Measurements from ENCODE around the gene MYO1G.
"Not testable (repeated sequence)": the region's sequence is repeated elsewhere in the genome, so short reads cannot be mapped to it uniquely, and the experiment has no call there.

Gene MYO1G

DNA sequence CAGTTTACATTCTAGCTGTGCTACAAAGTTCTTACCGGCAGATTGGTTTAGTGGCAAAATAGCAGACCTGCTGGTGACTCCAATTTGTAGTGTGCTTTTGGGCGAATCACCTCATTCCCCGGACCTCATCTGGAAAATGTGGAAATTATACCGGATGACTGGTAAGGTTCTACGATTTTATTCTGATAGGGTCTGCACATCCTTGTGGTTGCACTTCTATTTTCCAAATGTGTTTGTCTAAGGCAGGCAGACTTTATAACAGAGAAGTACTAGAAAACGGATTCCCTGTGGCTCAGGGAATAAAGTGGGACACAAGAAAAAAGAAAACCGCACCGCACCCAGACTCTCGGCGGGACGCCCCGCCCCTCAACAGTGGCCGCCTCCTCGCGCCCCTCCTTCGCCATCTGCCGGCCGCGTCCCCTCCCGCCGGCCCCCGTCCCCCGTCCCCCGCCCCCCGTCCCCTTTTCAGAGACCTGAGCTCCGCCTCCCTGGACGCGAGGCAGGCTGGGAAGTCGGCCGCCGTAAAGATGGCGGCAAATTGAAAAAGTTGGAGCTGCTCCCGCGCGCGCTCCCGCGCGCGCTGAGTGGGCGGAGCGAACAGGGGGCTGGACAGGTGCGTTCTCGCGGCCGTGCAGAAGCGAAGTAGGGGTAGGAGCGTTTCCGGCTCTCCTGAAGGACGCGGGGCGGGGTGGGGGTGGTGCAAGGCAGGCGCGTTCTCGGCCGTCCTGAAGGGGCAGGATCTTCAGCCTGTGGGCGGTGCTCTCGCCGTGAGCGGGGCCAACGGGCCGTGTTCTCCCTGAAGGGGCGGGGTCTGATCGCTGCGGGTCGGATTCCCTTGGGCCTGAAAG, 20.7 kb upstream of the MYO1G start:
- DNase-seq, result peak; percentile 100

- no peak for DNase-seq
Measured at GRCh38 chr7:44998153-44998871, 19.5 kb upstream of the MYO1G start.

- DNase-seq, result no peak
Measured at GRCh38 chr7:44995555-44996493, 17.0 kb upstream of the MYO1G start.

GRCh38 chr7:44994877-44995554, 16.2 kb upstream of the MYO1G start:
- DNase-seq, result peak; percentile 34

- not testable (repeated sequence) for DNase-seq
Measured at GRCh38 chr7:44992004-44992795, 13.4 kb upstream of the MYO1G start.

GRCh38 chr7:44990109-44991023, 11.6 kb upstream of the MYO1G start:
- no peak for DNase-seq

DNA sequence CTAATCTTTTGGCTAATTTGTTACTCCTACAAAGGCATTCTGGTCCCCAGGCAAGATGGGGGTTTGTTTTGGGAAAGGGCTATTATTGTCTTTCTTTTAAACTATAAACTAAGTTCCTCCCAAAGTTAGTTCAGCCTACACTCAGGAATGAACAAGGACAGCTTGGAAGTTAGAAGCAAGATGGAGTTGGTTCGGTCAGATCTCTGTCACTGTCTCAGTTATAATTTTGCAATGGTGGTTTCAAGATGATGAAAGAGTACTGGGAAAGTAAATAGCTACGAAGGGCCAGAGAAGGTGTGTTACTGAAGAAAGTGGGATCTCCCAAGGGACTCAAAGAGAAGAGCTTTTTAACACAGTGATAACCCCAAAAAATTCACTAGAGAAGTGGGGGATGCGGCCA, 10.3 kb upstream of the MYO1G start:
- DNase-seq, result no peak

DNA sequence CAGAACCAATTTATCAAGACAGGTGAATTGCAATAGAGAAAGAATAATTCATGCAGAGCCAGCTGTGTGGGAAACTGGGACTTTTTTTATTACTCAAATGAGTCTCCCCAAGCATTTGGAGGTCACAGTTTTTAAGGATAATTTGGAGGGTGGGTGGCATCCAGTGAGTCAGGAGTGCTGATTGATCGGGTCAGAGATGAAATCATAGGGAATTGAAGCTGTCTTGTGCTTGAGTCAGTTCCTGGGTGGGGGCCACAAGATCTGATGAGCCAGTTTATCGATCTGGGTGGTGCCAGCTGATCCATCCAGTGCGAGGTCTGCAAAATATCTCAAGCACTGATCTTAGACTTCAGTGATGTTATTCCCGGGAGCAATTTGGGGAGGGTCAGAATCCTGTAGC, 9.9 kb upstream of the MYO1G start:
- DNase-seq, result no peak

DNA sequence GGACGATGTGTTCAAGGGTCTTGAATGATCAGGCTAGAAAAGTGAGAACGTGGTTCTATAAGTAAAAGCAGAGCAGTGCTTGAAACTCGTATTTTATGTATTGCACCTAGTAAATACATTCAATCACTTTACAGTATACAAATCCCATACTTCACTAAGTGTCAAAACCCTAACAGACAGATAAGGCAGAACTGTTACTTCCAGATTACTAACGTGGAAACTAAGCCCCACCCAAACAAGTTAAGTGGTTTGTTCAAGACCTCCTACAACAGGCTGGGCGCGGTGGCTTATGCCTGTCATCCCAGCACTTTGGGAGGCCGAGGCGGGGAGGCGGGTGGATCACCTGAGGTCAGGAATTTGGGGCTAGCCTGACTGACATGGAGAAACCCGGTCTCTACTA, 9.2 kb upstream of the MYO1G start:
- no peak for DNase-seq

GRCh38 chr7:44987457-44987856, 8.6 kb upstream of the MYO1G start:
- DNase-seq, result no peak

- peak; percentile 98 for DNase-seq
Measured at GRCh38 chr7:44986218-44987053, 7.6 kb upstream of the MYO1G start.

DNA sequence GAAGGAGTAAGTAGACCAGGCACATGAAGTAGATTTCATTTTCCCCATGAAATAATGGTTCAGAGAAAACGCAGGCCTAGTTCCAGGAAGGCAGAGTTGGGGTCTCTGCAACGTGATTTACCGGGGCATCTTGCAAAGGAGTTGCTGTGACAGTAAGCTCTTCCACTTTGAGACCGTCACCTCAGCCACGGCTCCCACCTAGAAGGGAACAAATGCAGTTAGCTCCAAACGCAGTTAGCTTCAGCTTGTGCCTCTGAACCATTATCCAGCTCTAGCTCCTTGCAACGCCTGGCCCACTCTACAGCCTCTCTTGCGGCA, 7.0 kb upstream of the MYO1G start:
- DNase-seq, result no peak

GRCh38 chr7:44985033-44985695, 6.3 kb upstream of the MYO1G start:
- no peak for DNase-seq

GRCh38 chr7:44984478-44984758, 5.6 kb upstream of the MYO1G start:
- DNase-seq, result no peak

DNA sequence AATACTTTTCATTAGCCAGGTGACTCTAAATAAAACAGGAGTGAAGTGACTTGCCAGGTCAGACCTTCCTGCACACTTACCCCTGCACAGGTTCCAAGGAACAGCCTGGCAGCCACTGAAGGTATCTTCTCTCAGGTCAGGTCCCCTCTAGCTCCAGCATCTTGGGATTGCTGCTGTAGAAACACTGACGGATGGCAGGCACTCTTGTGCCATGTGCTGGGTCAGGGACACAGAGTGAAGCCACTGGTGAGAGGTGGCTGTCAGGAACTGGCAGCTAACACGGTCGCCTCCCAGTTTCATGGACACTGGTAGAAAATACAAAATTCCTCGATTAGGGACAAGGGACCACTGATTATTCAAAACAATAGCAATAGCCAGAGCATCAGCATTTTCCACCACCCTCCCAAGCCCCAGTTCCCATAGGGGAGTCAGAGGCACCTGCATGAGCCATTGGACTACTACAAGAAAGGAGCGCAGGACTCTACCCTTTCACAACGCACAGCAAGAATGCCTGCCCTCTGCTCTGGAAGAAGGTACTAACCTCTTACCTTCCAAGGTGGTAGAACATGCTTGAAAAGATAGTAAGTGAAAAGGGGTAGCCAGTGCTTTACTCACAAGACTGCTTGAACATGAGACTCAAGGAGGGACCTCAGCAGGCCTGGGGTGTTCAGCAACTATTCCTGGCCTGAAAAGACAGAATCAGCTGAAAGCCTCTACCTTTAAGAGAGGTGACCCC, 5.1 kb upstream of the MYO1G start:
- DNase-seq, result no peak

- no peak for DNase-seq
Measured at GRCh38 chr7:44982970-44983369, 4.2 kb upstream of the MYO1G start.

DNA sequence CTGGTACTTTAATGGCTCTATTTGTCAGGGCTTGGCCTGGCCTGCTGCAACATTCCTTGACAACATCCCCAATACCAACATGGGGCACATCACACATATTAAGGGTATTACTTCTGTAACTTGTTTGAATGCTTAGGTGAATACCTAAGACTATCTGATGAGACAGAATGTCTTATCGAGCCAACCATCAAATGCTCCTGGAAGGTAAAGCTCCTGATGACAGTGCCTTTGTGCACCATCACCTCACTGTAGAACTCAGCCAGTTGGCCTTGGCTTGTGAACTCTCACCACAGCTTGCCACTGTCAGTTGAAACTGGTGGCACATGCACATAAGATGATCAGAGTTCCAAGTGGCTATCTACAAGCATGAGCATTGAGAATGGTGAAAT, 3.7 kb upstream of the MYO1G start:
- DNase-seq, result no peak

GRCh38 chr7:44981035-44981706, 2.4 kb upstream of the MYO1G start:
- DNase-seq, result peak; percentile 60

Data from activated CD4-positive, alpha-beta T cell treated with anti-CD3 and anti-CD28 coated beads, Interleukin-10, Interleukin-2, amounts not matched to agents 100 ng/mL and 50 ng/mL, durations not matched to agents 16 hours and 8 hours (primary cell).